Medulla oblongata (tissue), 1 donor: ENCODE results near the gene MORN1.
"Not testable (repeated sequence)": the region's sequence is repeated elsewhere in the genome, so short reads cannot be mapped to it uniquely, and the experiment has no call there.

ENCODE experiments used
- DNase-seq: peaks from one replicate; pipeline ENCODE4 v3.0.0-alpha.2; 2015; ENCODE audit errors: extremely low spot score

Gene MORN1

GRCh38 chr1:2339206-2340085, 51.9 kb downstream of the MORN1 start:
- no peak for DNase-seq

DNA sequence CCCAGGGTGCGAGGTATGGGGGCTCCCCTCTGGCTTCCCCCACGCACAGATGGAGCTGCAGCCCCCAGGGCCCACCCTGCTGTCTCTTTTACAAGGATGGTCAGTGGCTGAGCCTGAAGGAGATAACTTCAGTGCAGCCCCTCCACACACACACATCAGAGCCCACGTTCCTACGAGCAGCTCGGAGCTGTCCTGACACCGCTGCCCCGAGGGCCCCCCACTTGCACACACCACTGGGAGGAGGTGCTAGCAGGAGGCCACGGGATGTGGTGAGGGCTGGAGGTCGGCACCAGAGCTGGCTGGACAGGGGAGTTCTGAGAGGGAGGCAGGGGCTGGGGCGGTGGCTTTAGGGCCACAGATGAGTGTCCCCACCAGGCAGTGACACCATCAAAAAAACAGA, 53.9 kb downstream of the MORN1 start:
- DNase-seq, result no peak

GRCh38 chr1:2337081-2337480, 54.3 kb downstream of the MORN1 start:
- DNase-seq, result no peak

DNA sequence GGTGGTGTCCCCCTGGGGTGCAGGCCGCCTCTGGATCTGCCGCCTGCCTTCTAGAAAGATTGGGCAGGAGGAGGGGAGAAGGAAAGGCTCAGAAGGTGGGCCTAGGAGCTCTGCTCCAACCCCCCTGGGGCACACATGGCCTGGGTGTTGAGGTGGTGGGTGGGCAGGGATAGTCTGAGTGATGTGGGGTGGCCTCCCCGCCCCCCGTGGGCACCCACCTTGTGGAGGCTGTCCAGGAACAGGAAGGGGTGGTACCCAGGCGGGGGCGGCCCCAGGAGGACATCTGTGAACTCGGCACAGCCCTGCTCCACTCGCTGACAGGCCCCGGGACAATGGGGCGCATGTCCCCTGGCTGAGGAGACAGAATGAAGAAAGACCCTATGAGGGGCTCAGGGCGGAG, 54.9 kb downstream of the MORN1 start:
- no peak for DNase-seq

GRCh38 chr1:2335721-2336455, 55.5 kb downstream of the MORN1 start:
- DNase-seq, result no peak

DNA sequence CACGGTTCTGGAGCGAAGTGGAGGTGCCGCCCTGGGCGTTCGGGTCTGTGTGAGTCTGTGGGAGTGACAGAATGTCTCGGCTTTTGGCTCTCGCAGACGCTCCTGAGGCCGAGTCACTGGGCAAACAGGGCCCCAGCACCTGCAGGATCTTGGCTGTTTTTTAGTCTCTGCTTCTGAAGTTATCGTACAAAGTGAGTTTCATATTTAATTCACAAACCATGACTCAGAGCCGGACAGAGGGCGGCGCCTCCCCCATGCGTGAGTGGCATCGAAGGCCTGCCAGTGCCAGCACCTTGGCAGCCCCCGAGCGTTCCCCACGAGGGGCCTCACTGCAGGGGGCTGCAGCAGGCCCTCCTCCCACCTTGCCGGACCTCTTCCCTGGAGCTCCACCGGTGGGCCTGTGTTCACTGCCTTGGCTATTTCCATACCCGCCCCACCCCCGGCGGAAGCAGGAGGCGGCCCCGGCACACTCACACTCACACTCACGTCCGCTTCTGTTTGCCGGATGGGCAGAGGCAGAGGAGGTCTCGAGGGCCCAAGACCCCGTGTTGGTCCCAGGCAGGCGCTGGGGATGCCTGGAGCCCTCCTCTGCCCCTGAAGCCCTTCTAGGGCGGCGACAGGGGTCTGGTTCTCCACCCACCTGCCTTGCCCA, 56.3 kb downstream of the MORN1 start:
- DNase-seq, result no peak

DNA sequence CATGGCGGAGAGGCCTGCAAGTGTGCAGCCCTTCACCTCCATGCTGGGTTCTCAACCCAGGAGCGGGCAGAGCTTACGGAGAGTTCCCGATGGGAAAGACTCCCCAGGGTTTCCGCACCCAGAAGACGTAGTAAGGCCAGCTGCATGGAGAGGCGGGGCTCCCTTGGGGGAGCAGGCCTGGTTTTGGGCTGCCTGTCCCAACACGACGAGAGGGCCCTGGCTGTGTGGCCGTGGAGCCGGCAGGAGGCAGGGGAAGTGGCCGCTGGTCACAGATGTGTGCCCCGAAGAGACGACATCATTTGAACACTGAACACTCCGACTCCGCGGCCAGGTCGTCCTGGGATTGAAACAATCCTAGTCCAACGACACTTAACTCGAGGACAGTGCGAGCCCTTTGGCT, 57.0 kb downstream of the MORN1 start:
- no peak for DNase-seq

DNA sequence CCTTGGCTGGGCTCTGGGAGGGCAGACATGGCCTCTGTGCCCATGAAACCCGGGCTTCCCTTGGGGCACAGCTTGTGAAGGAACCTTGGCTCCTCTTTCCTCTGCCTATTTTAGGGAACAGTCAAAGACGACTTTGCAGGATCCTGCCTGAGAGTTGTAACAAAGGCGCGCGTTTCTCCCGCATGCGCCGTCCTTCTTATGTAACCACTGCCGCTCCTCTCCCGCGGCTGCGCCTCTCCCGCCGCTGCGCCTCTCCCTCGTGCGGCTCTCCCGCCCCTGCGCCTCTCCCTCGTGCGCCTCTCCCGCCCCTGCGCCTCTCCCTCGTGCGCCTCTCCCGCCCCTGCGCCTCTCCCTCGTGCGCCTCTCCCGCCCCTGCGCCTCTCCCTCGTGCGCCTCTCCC, 59.8 kb downstream of the MORN1 start:
- not testable (repeated sequence) for DNase-seq

DNA sequence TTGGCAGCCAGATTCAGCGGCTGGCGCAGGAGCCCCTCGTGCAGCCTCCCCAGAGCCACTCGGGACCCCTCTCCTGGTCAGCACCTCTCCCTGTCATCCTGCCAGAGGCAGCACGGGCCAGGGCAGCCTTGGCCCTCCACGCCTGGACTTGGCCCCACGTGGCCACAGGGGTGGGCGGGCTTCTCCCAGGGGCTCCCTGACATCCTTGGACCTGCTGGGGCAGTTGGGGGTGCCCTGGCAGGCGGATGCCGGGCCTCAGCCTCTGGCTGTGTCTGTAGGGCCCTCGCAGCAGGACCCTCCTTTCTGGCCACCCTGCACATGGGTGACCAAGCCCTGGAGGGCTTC, 60.2 kb downstream of the MORN1 start:
- DNase-seq, result no peak

DNA sequence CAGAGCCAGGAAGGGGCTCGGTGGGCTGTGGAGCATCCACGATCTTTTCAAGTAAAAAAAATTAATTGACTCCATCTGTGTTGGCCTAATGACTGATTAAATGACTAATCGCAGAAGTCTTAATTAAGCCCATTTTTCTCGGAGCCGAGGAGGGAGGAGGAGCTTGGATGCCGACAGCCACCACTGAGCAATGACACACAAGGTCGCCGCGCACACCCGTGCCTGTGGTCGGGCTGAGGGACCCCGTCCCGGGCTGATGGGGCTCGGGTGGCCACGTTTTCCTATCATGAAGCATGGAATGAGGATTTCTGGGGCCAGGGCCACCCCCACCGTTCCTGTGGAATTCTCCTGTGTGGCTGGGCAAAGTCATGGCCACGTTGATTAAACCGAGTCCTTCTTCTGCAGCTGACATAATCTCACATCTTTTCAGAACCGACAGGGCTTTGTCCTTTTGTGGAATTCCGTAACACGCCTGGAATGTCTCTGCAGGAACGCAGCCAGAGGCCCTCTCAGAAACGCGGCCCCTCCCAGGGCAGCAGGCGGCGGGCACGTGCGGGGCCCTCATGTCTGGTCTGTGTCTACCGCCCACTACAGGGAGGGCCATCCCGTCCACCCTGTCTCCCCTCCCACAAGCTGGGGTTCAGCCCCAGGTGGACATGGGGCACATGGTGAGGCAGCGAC, 60.7 kb downstream of the MORN1 start:
- DNase-seq, result no peak

DNA sequence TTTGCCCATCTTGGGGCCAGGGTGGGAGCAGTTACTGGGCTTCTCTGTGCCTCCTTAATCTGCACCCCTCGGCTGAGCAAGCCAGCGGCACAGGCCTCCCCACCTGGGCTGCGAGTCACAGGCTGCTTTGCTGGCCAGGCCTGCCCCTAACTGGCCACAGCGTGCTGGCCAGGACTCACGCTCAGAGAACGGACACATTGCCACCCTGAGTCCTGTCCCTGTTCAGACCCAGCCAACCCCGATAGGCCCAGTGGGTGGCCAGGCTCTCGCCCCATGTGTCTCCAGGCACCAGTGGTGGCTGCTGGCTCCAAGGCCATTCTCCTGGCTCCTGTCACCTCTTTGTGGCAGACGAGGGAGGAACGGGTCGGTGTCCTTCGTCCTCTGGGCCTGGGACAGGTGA, 61.3 kb downstream of the MORN1 start:
- DNase-seq, result no peak

- no peak for DNase-seq
Observed at GRCh38 chr1:2328676-2329455, 62.5 kb downstream of the MORN1 start.

DNA sequence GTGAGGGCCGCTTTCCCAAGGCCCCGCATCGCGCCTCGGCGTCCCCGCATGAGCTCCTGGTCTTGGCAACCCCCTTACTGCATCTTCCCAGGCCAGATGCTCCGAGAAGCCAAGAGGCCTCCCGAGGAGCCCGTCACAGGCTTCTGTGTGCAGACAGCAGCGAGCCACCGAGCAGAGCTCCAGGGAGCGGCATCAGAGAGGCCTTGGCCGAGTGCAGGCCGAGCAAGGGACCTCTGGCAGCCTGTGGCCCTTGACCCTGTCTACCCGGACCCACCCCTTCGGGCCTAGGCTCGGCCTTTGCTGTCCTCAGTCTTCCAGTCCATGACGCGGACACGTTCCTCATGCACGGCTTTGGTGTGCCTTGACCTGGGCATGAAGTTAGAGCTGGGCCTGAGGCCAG, 63.5 kb downstream of the MORN1 start:
- no peak for DNase-seq

DNA sequence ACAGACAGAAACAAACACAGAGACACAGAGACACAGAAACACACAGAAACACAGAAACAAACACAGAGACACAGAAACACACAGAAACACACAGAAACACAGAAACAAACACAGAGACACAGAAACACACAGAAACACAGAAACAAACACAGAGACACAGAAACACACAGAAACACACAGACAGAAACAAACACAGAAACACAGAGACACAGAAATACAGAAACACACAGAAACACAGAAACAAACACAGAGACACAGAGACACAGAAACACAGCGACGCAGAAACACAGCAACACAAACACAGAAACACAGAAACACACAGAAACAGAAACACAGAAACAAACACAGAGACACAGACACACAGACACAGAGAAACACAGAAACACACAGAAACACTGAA, 64.2 kb downstream of the MORN1 start:
- DNase-seq, result not testable (repeated sequence)

DNA sequence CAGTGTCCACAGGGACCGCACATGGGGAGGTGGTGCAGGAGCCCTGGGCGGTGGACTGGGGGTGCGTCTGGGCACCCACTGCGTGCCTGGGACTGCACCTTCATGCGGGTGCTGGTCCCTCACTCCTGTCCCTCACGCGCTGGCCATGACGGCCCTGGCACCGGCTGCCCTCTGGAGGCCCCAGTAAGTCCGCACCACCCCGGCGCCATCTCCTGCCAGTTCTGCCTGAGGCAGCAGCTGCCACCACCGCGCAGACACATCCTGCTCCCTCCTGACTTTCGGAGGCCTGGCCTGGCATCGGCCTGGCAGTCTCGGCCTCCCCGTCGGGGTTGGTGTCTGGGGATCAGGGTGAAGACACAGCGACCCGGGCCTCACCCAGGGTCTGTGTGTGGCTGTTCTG, 64.8 kb downstream of the MORN1 start:
- no peak for DNase-seq

- DNase-seq, result no peak
Observed at GRCh38 chr1:2324553-2325366, 66.6 kb downstream of the MORN1 start.

DNA sequence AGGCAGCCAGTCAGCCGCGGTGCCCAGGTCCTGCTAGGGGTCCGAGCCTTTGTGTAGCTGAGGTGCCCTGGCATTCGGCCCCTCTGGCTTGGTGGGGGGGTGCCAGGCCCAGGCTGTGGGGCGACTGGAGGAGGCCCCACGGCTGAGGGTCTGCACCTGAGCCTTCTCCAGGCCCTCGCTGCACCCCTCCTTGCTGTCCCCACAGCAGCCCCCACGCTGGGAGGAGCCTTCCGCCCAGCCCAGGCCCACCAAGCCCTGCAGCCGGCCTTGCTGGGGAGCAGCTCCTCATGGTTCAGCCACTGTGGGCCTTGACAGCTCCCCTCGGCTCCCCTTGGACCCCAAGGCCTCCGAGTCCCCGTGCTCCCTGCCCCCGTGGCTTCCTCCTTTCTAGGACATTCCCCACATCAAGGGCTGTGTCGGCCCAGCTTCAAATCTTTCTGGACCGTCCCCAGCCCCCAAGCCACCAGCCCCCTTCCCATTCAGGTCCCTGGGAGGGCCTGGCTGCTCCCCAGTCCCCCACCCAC, 67.8 kb downstream of the MORN1 start:
- DNase-seq, result no peak

DNA sequence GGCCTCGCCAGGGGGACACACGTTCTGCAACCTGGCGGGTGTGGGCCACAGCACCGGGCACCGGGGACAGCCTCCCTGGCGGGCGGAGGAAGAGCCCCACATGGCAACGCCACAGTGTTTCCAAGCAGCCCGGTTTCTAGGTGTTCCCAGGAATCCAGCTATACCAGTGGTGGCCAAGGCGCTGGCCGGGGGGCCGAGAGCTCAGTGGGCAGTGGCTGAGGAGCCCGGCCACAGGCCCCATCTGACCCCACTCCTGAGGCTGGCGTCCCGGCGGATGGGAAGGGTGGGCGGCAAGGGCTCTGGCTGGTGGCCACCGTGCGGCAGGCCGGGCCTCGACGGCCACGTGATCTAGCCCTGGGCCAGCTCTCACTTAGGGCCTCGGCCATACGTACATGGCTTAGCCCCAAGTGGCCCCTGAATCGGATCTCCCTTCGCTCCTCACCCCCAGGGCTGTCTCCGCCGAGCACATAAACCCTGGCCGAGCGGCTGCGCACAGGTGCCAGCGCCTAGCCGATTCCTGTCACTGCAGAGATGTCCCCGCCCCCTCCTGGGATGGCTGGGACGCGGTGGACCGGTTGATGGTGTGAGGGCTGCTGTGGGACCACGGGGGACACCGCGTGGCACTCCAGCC, 68.7 kb downstream of the MORN1 start:
- peak; percentile 51 for DNase-seq

GRCh38 chr1:2322065-2322571, 69.2 kb downstream of the MORN1 start:
- peak; percentile 60 for DNase-seq
